ENCODE measurements around the gene ADORA2A.

- no peak for TF ChIP-seq POLR2A (IDR thresholded peaks at IDR 0.05)
- no peak for TF ChIP-seq CTCF (IDR thresholded peaks at IDR 0.05)
Observed at GRCh38 chr22:24379536-24379935, 47.9 kb upstream of the ADORA2A start.
